ENCODE data around the gene ATF7IP2. TPM values are rescaled to one million over a fixed set of nuclear protein-coding genes. Genes with fewer than 3 reads are reported as not detected.
"Not testable (repeated sequence)": the region's sequence is repeated elsewhere in the genome, so short reads cannot be mapped to it uniquely, and the experiment has no call there.

ATF7IP2 gene, protein sequence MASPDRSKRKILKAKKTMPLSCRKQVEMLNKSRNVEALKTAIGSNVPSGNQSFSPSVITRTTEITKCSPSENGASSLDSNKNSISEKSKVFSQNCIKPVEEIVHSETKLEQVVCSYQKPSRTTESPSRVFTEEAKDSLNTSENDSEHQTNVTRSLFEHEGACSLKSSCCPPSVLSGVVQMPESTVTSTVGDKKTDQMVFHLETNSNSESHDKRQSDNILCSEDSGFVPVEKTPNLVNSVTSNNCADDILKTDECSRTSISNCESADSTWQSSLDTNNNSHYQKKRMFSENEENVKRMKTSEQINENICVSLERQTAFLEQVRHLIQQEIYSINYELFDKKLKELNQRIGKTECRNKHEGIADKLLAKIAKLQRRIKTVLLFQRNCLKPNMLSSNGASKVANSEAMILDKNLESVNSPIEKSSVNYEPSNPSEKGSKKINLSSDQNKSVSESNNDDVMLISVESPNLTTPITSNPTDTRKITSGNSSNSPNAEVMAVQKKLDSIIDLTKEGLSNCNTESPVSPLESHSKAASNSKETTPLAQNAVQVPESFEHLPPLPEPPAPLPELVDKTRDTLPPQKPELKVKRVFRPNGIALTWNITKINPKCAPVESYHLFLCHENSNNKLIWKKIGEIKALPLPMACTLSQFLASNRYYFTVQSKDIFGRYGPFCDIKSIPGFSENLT
- 10 to 100 TPM; 51.1 to 58.0 TPM for total RNA-seq
- 100 to 1,000 TPM; 108 to 170 TPM for polyA plus RNA-seq

DNA sequence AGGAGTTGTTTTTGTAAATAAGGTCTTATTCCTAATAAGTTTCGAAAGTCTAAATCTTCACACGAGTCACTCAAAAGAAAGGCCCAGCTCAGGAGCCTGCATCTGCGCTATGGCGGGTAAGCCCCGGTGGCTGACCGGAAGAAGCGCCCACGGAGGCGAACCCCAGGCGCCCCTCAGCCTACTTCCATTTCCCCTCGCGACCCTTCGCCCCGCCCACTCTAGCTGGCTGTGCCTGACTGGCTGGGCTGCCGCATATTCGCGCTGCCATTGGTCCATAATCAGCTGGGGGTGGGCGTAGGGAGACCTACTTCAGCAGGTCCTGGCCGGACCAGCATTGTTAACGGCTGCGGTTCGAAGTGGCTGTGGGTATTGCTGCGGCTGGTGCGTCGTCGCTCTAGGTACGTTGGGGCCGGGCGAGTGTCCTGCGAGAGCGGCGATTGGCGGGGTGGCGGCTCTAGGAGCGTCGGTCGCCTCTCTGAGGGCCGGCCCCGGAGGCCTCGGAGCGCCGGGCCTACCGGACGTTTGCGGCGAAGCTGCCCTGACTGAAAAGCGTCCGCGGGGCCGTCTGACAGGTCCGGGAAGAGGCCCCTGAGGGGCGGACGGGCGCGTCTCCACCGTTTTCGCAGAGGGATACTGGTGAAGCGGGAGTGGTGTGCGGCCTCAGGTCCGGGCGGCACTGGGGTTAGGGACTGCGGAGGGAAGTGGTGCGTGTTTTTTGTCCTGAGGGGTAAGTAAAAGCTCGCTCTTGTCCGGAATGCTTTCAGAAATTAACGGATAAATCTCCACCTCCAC lies at the start of gene ATF7IP2:
TSS of gene ATF7IP2 (plus strand) at position 337 of the 792 bp plus-strand sequence. CDS start 44,560 bp downstream, outside the sequence.
- Histone ChIP-seq H3K27ac (ENCODE audit: low read depth, low read length) (peak within 1 kb of the TSS; percentile 61), H3K36me3 (ENCODE audit: insufficient read depth, low read length) (no peaks in the 10 kb centered on the region), H3K4me3 (ENCODE audit: low read length in 2 of 2) (peak within 1 kb of the TSS; percentile 63 to 76), H3K27me3 (ENCODE audit: insufficient read depth, low read length) (no peaks in the 10 kb centered on the region), H3K9me3 (ENCODE audit: control insufficient read depth in 1 of 2, low read length in 2 of 2) (no peaks in the 10 kb centered on the region), H3K4me1 (ENCODE audit: insufficient read depth, low read length) (peaks cover 42% of the 10 kb centered on the region)
- Mint-ChIP-seq H3K36me3 (peaks cover 15 to 30% of the 10 kb centered on the region in 2 donors), H3K4me1 (peaks cover 28 to 58% (median 41%) of the 10 kb centered on the region in 4 donors), H3K4me3 (peak within 1 kb of the TSS; percentile 92 to 99 (median 96)), H3K9me3 (peaks cover 0 to 3% (median 0%) of the 10 kb centered on the region in 8 donors), H3K27me3 (no peaks in the 10 kb centered on the region), H3K27ac (peak within 1 kb of the TSS; percentile 90 to 98 (median 97))
- peak; percentile 81 to 89 (median 84) for DNase-seq
- POLR2A ChIA-PET (ENCODE audit: partially characterized antibody), result interaction anchor here (0.6 to 2.8 kb wide), 20 partner anchors 9 to 1295 kb away, joined by 3 to 17 read pairs (median 4); partner anchors contain the start of genes HAPSTR1 and NUBP1
- CTCF ChIA-PET (ENCODE audit: partially characterized antibody), result interaction anchor here (0.8 to 2.0 kb wide), 5 partner anchors 10 to 124 kb away, joined by 3 to 9 read pairs (median 3); no protein-coding TSS in a partner anchor
- intact Hi-C loops (cut with micrococcal nuclease), result loop anchor here (2.0 kb wide), 3 partner anchors 59 to 1295 kb away; partner anchors contain the start of gene HAPSTR1

DNA sequence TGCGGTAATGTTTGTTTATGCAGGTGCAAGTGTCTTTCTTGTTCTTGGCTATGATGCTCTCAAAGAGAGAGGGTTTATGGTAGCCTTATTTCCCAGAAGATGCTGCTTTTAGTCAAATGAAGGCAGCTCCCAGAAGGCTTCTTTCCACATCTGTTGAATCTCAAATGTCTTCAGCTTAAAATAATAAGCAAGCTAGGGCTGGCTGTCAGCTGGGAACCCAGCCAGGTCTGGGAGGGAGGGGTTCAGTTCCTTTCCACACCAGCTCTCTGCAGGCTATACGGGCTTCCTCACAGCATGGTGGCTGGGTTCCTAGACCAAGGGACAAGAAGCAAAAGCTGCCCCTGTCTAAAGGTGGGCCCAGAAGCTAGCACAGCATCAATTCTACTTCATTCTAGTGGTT lies 47.4 kb upstream of the ATF7IP2 start:
- no peak for DNase-seq
- no peaks in the 10 kb centered on the region for H3K36me3 ChIP-seq (ENCODE audit: insufficient read depth, low read length)
- no peaks in the 10 kb centered on the region for H3K27me3 ChIP-seq (ENCODE audit: insufficient read depth, low read length)
- H3K4me1 Mint-ChIP-seq, result peaks cover 9 to 18% (median 13%) of the 10 kb centered on the region in 4 donors
- intact Hi-C loops (cut with micrococcal nuclease), result no loop called here
- H3K9me3 Mint-ChIP-seq, result peaks cover 2 to 51% (median 44%) of the 10 kb centered on the region in 8 donors
- no peak overlapping the region for H3K27ac Mint-ChIP-seq
- no peak overlapping the region for H3K27ac ChIP-seq (ENCODE audit: low read depth, low read length)
- H3K4me3 Mint-ChIP-seq, result no peak overlapping the region
- H3K4me1 ChIP-seq (ENCODE audit: insufficient read depth, low read length), result peaks cover 20% of the 10 kb centered on the region
- ChIA-PET POLR2A (ENCODE audit: partially characterized antibody) (no interaction called here), CTCF (ENCODE audit: partially characterized antibody) (interaction anchor here (0.6 to 1.6 kb wide), 3 partner anchors 14 to 177 kb away, joined by 3 to 5 read pairs (median 3); no protein-coding TSS in a partner anchor)
- peaks cover 0 to 16% of the 10 kb centered on the region in 2 donors for H3K9me3 ChIP-seq (ENCODE audit: control insufficient read depth in 1 of 2, low read length in 2 of 2)
- H3K27me3 Mint-ChIP-seq, result no peaks in the 10 kb centered on the region
- peaks cover 12 to 26% of the 10 kb centered on the region in 2 donors for H3K36me3 Mint-ChIP-seq
- H3K4me3 ChIP-seq (ENCODE audit: low read length in 2 of 2), result no peak overlapping the region

DNA sequence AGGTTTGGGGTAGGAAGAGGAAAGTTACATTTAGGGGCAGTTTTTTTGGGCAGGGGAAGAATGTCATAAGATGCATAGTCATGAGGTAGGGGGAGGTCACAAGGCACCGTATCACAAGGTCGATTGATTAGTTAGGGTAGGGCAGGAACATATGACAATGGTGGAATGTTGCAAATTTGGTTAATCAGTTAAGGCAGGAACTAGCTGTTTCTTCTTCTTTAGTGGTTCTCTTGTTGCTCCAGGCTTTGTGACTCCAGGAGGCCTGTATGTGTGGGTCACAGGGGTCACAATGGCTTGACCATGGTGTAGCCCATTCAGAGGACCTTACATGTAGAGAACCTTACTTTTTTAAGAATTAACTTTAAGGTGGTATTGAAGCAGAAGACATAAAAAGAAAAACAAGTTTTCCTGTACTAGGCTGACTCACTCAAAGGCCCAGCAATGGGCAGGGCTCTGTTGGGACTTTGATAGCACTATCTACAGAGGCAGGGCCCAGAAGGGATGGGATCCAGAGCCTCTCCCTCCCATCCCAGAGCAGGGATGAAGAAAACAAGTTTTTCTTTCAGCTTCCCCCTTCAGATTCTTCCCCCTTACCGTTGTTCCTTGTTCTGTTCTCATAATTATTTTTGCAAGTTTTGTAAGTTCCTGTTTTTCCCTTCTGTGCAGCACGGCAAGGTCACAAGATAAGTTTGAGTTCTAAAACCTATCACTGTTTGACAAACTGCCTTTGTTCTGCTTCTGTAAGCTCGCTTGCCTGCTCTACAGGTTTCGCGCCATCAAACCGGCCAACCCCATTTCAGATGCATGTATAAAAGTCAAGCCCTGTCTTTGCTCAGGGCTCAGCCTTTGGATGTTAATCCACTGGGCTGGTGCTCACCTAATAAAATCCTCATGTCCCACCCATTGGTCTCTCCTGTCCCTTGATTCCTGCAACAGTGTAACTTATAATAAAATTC lies 45.8 kb upstream of the ATF7IP2 start:
- Mint-ChIP-seq H3K27me3 (no peaks in the 10 kb centered on the region), H3K9me3 (peaks cover 0 to 55% (median 41%) of the 10 kb centered on the region in 8 donors), H3K27ac (peak overlapping the region in 1 of 7 donors; percentile 53), H3K4me1 (peaks cover 0 to 3% (median 2%) of the 10 kb centered on the region in 4 donors), H3K4me3 (peak overlapping the region in 2 of 8 donors; percentile 8 to 32), H3K36me3 (peaks cover 8 to 16% of the 10 kb centered on the region in 2 donors)
- peaks cover 4% of the 10 kb centered on the region for H3K4me1 ChIP-seq (ENCODE audit: insufficient read depth, low read length)
- ChIA-PET POLR2A (ENCODE audit: partially characterized antibody) (no interaction called here), CTCF (ENCODE audit: partially characterized antibody) (interaction anchor here (0.9 to 1.6 kb wide), 2 partner anchors 12 to 95 kb away, joined by 3 to 5 read pairs; no protein-coding TSS in a partner anchor)
- H3K27ac ChIP-seq (ENCODE audit: low read depth, low read length), result no peak overlapping the region
- intact Hi-C loops (cut with micrococcal nuclease), result no loop called here
- peaks cover 0 to 19% of the 10 kb centered on the region in 2 donors for H3K9me3 ChIP-seq (ENCODE audit: control insufficient read depth in 1 of 2, low read length in 2 of 2)
- H3K4me3 ChIP-seq (ENCODE audit: low read length in 2 of 2), result no peak overlapping the region
- no peaks in the 10 kb centered on the region for H3K36me3 ChIP-seq (ENCODE audit: insufficient read depth, low read length)
- H3K27me3 ChIP-seq (ENCODE audit: insufficient read depth, low read length), result no peaks in the 10 kb centered on the region
- DNase-seq, result no peak

DNA sequence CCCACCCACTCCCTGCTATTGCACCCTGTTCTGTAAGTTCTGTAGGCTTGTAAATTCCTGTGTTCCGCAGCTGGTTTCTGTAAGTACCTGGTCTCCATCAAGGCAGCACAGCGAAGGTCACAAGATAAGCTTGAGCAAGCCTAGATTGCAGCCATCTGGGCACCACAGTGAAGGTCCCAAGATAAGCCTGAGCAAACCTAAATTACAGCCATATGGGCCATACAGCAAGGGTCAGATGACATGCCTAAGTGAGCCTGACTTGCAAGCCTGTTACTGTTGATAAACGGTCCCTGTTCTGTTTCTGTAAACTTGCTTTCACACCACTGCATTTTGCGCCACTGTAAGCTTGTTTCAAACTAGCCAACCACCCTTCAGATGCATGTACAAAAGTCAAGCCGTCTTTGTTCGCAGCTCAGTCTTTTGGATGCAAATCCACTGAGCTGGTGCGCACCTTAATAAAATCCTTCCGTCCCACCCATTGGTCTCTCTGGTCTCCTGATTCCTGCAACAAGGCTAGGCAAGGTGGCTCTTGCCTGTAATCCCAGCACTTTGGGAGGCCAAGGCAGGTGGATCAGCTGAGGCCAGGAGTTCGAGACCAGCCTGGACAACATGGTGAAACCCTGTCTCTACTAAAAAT lies 42.6 kb upstream of the ATF7IP2 start:
- peaks cover 8 to 16% of the 10 kb centered on the region in 2 donors for H3K36me3 Mint-ChIP-seq
- H3K27ac Mint-ChIP-seq, result no peak overlapping the region
- CTCF ChIA-PET (ENCODE audit: partially characterized antibody), result no interaction called here

DNA sequence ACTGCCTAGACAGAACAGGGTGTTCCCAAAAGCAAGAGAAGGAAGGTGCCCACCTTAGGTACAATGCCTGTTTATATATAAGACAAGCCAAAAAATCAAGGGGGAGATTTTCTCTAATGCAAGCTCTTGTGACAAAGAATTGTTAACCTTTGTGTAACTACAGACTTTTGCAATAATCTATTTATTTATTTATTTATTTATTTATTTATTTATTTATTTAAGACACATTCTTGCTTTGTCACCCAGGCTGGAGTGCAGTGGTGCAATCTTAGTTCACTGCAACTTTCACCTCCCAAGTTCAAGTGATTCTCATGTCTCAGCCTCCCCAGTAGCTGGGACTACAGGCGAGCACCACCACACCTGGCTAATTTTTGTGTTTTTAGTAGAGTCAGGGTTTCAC lies 41.2 kb upstream of the ATF7IP2 start:
- H3K4me1 ChIP-seq (ENCODE audit: insufficient read depth, low read length); DNase-seq; H3K4me3 Mint-ChIP-seq; H3K27me3 ChIP-seq (ENCODE audit: insufficient read depth, low read length); H3K4me1 Mint-ChIP-seq; H3K27ac Mint-ChIP-seq; H3K27ac ChIP-seq (ENCODE audit: low read depth, low read length); H3K4me3 ChIP-seq (ENCODE audit: low read length in 2 of 2); POLR2A ChIA-PET (ENCODE audit: partially characterized antibody); intact Hi-C loops (cut with micrococcal nuclease); H3K27me3 Mint-ChIP-seq; H3K36me3 ChIP-seq (ENCODE audit: insufficient read depth, low read length); CTCF ChIA-PET (ENCODE audit: partially characterized antibody): not testable (repeated sequence)
- peaks cover 0 to 19% of the 10 kb centered on the region in 2 donors for H3K9me3 ChIP-seq (ENCODE audit: control insufficient read depth in 1 of 2, low read length in 2 of 2)
- peaks cover 5 to 11% of the 10 kb centered on the region in 2 donors for H3K36me3 Mint-ChIP-seq
- peaks cover 0 to 47% (median 40%) of the 10 kb centered on the region in 8 donors for H3K9me3 Mint-ChIP-seq

More for the DNA sequence above, 42.6 kb upstream of the ATF7IP2 start:
- Histone ChIP-seq H3K4me1 (ENCODE audit: insufficient read depth, low read length) (no peaks in the 10 kb centered on the region), H3K27me3 (ENCODE audit: insufficient read depth, low read length) (no peaks in the 10 kb centered on the region), H3K36me3 (ENCODE audit: insufficient read depth, low read length) (no peaks in the 10 kb centered on the region), H3K9me3 (ENCODE audit: control insufficient read depth in 1 of 2, low read length in 2 of 2) (peaks cover 0 to 19% of the 10 kb centered on the region in 2 donors), H3K4me3 (ENCODE audit: low read length in 2 of 2) (no peak overlapping the region), H3K27ac (ENCODE audit: low read depth, low read length) (no peak overlapping the region)
- POLR2A ChIA-PET (ENCODE audit: partially characterized antibody), result no interaction called here
- Mint-ChIP-seq H3K4me1 (peaks cover 0 to 2% (median 0%) of the 10 kb centered on the region in 4 donors), H3K9me3 (peaks cover 0 to 59% (median 46%) of the 10 kb centered on the region in 8 donors), H3K4me3 (no peak overlapping the region), H3K27me3 (no peaks in the 10 kb centered on the region)
- DNase-seq, result no peak
- intact Hi-C loops (cut with micrococcal nuclease), result no loop called here

DNA sequence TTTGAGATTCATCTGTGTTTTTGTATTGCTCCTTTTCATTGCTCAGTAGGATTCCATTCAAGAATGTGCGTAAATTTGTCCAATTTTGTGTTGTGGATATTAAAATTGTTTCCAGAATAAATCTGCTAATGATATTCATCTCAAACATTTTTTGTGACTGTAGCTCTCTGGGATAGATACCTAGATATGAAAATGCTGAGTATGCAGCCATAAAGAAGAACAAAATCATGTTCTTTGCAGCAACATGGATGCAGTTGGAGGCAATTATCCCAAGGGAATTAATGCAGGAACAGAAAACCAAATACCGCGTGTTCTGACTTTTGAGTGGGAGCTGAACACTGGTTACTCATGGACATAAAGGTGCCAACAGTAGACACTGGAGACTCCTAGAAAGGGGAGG lies 40.2 kb upstream of the ATF7IP2 start:
- H3K4me1 Mint-ChIP-seq, result no peaks in the 10 kb centered on the region
- ChIA-PET CTCF (ENCODE audit: partially characterized antibody) (no interaction called here), POLR2A (ENCODE audit: partially characterized antibody) (interaction anchor here (0.6 kb wide), 1 partner anchor 66 kb away, joined by 3 read pairs; no protein-coding TSS in a partner anchor)
- intact Hi-C loops (cut with micrococcal nuclease), result no loop called here
- no peak for DNase-seq
- Histone ChIP-seq H3K36me3 (ENCODE audit: insufficient read depth, low read length) (no peaks in the 10 kb centered on the region), H3K27ac (ENCODE audit: low read depth, low read length) (no peak overlapping the region), H3K4me1 (ENCODE audit: insufficient read depth, low read length) (no peaks in the 10 kb centered on the region), H3K9me3 (ENCODE audit: control insufficient read depth in 1 of 2, low read length in 2 of 2) (peaks cover 0 to 11% of the 10 kb centered on the region in 2 donors), H3K27me3 (ENCODE audit: insufficient read depth, low read length) (no peaks in the 10 kb centered on the region), H3K4me3 (ENCODE audit: low read length in 2 of 2) (no peak overlapping the region)
- H3K4me3 Mint-ChIP-seq, result no peak overlapping the region
- H3K27ac Mint-ChIP-seq, result no peak overlapping the region
- peaks cover 2 to 5% of the 10 kb centered on the region in 2 donors for H3K36me3 Mint-ChIP-seq
- H3K27me3 Mint-ChIP-seq, result no peaks in the 10 kb centered on the region
- peaks cover 0 to 37% (median 30%) of the 10 kb centered on the region in 8 donors for H3K9me3 Mint-ChIP-seq
